K562 treated with DMSO at 1 percent for 4 hours (cell line): ENCODE data around the gene NEK8. TPM values are rescaled to one million over a fixed set of nuclear protein-coding genes. Genes with fewer than 3 reads are reported as not detected.

Experiments
- total RNA-seq: library from RNA; unstranded; fragments of 300-600 nt; gene quantifications from 2 replicates; pipeline ENCODE4 v1.2.3, GENCODE V29; 2022; ENCODE audit not compliant: insufficient read depth

Gene NEK8
- total RNA-seq, result 2.2 and 4.7 TPM in 2 replicates

DNA sequence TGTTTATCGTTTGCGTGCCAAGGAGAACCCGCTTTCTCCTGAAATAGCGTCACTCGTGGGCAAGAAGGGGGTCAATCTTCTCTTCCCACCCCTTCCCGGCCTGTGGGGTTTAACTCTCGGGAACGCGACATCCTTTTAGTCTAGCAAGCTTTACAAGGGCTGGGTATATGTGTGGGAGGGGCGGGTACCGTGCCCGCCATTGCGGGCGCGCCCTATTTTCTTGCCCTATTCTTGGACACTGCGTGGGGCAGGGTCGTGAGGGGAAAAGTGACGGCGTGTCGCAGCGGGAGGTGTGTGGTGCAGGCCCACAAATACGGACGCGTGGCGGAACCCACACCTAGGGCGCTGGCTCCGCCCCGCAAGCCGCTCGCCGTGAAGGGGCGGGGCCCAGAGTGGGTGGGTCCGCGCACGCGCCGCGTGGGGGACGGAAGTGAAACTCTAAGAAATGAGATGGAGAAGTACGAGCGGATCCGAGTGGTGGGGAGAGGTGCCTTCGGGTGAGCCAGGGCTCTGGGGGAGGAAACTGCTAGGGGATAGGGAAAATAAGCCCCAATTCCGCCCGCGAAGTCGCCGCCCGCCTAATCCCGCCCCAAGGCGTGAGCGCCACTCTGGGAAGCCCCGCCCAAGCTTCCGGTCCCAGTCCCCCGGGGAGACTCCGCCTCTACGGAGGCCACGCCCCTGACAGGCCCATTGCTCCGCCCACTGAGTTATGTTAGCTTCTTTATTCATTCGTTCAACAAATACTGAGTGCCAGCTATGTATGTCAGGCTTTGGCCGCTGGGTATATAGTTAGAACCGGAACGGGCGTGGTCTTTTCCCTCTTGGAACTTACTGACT lies at the start of gene NEK8:
Gene NEK8, plus strand, starts transcription at position 425 of the 837 bp plus-strand sequence. Its CDS starts 26 bp downstream, at position 451.

GRCh38 chr17:28711723-28712031 lies 16.9 kb upstream of the NEK8 start, which contains the start of gene PROCA1:
PROCA1 (minus strand) TSS chr17:28711888; CDS start chr17:28711660, 228 bp downstream.

DNA sequence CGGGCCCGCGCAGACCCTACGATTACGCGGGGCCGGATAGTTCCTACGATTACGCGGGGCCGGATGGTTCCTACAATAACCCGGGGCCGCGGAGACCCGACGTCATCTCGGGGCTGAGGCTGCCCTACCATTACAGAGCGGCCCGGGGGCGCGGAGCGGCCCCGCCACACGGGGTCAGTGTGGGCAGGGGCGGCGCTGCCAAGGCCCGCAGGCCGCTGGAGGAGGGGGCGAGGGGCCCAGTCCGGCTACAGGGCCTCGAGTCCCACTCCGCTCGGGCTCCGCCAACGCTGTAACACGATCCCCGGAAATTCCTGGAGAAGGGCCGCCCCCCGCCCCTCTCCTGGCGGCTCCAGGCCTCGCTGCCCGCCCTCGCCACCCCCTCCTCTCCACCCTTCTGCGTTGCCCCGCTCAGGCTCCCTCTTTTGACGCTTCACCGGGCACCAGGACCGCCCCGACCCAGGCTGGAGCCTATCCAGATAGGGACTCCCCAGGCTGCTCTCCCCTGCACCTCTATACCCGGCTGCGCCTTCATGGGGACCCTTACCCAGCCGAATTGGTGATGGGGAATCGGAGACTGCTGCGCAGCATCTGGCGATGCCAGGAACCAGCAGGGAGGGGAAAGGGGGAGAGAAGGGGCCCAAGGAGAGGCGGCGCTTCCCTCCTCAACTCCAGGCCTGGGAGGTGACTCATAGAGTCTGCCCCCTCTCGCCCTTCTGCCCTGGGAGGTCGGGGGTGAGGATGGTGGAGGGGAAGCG lies 10.8 kb upstream of the NEK8 start, which contains the start of gene RAB34:
Gene RAB34, minus strand, starts transcription at position 291 of the 755 bp plus-strand sequence. CDS start 602 bp downstream, outside the sequence.

GRCh38 chr17:28726226-28726626 lies 2.4 kb upstream of the NEK8 start, which contains the start of gene TLCD1:
TLCD1 (minus strand) TSS chr17:28726233; CDS start chr17:28726097, 136 bp downstream.

GRCh38 chr17:28743243-28744103 lies 14.9 kb downstream of the NEK8 start, which contains the start of gene TRAF4:
TRAF4 (plus strand) TSS chr17:28744011; CDS start chr17:28744113, 102 bp downstream.

Other genes starting within 250 kb of the NEK8 start
- not detected in 2 replicates for gene FOXN1, start 222.4 kb upstream of the NEK8 start, total RNA-seq
- gene UNC119, start 176.2 kb upstream of the NEK8 start, total RNA-seq, result 29.6 and 34.4 TPM in 2 replicates
- gene PIGS, start 157.3 kb upstream of the NEK8 start, total RNA-seq, result 92.0 and 97.4 TPM in 2 replicates
- 52.1 and 58.6 TPM in 2 replicates for gene ALDOC, start 151.9 kb upstream of the NEK8 start, total RNA-seq
- 93.5 and 110 TPM in 2 replicates for gene SPAG5, start 129.8 kb upstream of the NEK8 start, total RNA-seq
- 17.6 and 21.9 TPM in 2 replicates for gene RSKR, start 114.6 kb upstream of the NEK8 start, total RNA-seq
- gene BLTP2, start 83.6 kb upstream of the NEK8 start, total RNA-seq, result 47.7 and 60.6 TPM in 2 replicates
- 68.5 and 69.2 TPM in 2 replicates for gene SDF2, start 66.9 kb upstream of the NEK8 start, total RNA-seq
- gene SUPT6H, start 66.6 kb upstream of the NEK8 start, total RNA-seq, result 54.5 and 61.6 TPM in 2 replicates
- gene PROCA1, start 16.9 kb upstream of the NEK8 start, total RNA-seq, result 5.4 and 5.6 TPM in 2 replicates
- gene RAB34, start 10.9 kb upstream of the NEK8 start, total RNA-seq, result not detected in 2 replicates
- gene RPL23A, start 8.8 kb upstream of the NEK8 start, total RNA-seq, result 2,658 and 2,919 TPM in 2 replicates
- gene TLCD1, start 2.6 kb upstream of the NEK8 start, total RNA-seq, result 2.7 and 3.4 TPM in 2 replicates
- 85.7 and 116 TPM in 2 replicates for gene TRAF4, start 15.2 kb downstream of the NEK8 start, total RNA-seq
- gene FAM222B, start 114.0 kb downstream of the NEK8 start, total RNA-seq, result 28.4 and 38.5 TPM in 2 replicates
- 84.1 and 95.8 TPM in 2 replicates for gene ERAL1, start 126.2 kb downstream of the NEK8 start, total RNA-seq
- 160 and 174 TPM in 2 replicates for gene FLOT2, start 168.9 kb downstream of the NEK8 start, total RNA-seq
- 22.7 and 29.7 TPM in 2 replicates for gene DHRS13, start 174.3 kb downstream of the NEK8 start, total RNA-seq
- 27.3 and 34.0 TPM in 2 replicates for gene PHF12, start 222.7 kb downstream of the NEK8 start, total RNA-seq